Erythroblast (primary cell): Measurements from ENCODE around the gene IDS.

Experiments
- GATA1 ChIP-seq: IDR thresholded peaks from 2 replicates; pipeline ENCODE4 v1.6.1; 2011; ENCODE audit warnings: low read depth, mild to moderate bottlenecking, control low read depth, low read length, moderate library complexity
- POLR2A ChIP-seq: IDR thresholded peaks from 2 replicates; pipeline ENCODE4 v1.6.1; 2011; ENCODE audit warnings: mild to moderate bottlenecking, low read length

- TF ChIP-seq POLR2A: no peak
- no peak for TF ChIP-seq GATA1
These were observed 12.2 kb upstream of the IDS start for GRCh38 chrX:149517308-149517707.
